8988T (cell line): ENCODE data around the gene AP3B1.

Experiments used
- DNase-seq: peaks from one replicate; pipeline ENCODE4 v3.0.0; 2011

The AP3B1 gene

DNA sequence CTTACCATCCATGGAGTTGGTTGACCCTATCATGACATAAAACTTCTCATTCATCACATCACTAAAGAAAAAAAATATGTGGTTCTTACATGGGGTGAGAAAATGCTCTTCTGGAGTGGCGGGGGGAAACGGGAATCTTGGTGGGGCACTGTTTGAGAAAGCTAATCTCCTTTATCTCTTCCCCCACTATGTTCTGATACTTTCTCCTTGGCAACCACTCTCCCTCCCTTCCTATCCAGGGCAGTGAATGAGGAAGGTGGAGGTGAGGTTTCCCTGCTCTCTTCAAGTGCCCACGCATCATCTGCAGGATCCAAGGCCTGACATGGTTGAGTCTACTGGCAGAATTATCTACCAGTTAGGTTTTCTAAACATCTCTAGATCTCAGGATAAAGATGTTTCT lies 297.6 kb downstream of the AP3B1 start:
- no peak for DNase-seq

DNA sequence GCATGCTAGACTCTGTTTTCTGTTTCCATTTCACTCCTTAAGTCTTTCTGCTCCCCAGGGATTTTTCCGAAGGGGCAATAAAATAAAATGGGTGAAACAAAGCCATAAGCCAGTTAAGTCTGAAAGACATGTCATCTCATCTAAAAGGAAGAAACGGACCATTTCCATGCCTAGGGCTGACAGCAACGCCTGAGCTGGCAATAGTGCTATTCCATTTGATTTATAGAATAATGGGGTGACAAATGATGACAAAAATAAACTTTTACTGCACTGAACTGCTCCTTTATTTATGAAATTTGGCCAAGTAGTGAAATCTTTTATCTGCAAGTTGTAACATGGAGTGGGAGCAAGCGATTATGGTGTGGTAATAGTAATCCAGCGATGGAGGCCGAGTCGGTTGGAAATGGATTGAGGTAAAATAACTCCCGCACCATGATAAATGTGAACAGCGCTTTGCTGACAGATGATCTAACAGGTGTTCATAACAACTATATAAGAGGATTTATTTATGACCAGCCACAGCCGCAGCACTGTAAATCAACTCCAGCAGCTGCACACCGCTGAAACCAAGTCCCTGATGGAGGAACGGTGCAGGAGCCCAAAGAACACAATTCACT lies 298.6 kb downstream of the AP3B1 start:
- no peak for DNase-seq

DNA sequence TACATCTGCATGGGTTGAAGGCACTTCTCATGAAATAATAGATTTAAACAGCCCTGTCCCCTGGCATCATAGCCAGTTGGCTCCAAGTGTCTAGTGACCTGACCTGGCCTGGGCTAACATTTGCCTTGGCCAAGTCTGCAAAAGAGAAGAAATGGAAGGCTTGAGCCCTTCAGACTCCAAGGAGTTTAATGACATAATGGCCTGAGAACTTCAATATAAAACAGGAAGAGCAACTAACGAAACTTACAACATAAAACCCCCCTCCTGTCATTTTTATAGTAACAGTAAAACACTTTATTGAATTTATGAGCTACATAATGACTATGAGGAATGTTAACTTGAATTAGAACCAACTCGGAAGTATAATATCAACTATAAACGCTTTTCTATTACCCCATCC lies 299.6 kb downstream of the AP3B1 start:
- DNase-seq = no peak

DNA sequence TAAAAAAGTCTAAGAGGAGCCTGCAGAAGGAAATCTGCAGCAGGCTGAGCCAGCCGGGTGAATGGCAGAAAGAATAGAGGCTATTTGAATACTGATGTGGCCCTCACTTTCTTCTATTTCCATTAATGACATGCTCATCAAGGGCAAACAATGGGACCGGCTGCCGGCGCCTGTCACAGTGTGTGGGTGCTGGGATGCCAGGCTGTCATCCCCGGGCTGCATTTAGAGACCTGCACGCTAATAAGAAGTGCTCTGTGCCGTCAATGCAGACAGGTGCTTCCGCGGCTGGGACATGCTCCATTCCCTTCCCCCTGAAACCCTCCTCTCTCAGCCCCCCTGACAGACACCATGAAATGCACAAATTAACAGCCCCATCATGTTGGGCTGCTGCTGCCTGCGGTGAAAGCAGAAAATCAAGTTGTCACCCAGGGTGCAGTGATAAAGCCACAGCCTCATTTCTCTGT lies 300.6 kb downstream of the AP3B1 start:
- no peak for DNase-seq

DNA sequence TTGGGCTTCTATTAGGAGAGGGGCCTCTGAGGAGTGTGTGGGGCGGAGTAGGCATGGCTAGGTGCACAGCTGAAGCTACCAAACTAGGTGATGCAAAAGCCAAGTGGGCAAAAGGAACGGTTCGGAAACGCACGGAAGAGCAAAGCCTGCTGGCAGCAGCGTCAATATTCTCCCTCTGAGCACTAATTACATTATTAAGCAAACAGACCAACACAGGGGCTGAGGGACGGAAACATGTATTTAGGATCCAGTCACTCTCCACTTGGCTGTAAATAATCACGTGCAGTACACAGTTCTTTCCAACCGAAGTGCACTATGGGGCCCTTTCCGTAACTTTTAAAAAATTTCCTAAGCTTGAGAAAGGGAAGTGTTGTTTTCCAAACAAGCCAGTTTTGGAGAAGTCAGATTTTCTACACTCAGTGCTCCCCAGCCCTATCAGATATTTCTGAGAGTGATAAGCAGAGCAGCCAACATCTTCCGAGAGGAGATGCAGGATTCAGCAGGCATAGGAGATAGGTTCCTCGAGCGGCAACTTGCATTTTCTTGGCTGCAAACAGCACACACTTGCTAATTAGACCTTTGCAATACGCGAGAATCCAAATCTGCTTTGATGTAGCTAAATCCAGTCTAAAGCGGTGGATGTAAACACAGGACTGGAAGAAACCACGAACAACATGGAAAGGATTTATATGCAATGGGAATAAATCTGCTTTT lies 301.2 kb downstream of the AP3B1 start:
- no peak for DNase-seq

DNA sequence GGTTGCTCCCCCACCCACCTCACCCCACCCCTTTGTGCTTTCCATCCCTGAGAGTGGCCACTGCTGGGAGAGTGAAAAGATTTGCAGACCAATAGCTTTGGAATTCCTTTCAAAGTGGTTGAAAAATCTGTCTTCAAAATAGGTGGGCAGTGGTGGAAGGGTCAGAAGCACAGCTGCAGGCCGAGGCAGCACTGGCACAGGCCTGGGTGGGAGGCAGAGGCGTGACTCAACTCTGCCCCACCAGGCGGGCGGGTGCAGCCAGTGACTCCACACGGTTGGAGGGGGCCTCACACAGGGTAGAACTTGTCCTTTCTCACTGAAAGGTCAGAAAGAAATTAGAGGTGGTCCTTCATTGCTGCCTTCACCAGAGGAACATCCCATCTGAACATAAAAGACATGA lies 303.4 kb downstream of the AP3B1 start:
- DNase-seq = no peak

DNA sequence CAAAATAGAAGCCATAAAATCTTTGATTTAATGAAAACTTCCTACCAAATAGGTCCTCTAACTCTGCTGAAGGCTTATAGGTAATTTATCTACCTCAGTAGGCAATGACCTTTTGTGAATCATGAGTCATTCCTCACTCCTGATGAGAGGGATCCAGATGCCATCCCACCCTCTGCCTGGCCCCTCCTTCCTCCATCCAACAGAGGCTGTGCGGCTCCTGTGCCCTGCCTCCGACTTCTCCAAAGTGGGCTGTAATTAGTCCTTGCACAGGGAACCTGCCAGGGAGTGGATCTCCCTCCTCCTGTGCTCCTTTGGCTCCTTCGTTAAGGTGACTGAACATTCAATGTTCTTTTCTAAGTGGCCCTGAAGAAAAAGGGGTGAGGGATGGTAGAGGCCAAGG lies 304.5 kb downstream of the AP3B1 start:
- no peak for DNase-seq

DNA sequence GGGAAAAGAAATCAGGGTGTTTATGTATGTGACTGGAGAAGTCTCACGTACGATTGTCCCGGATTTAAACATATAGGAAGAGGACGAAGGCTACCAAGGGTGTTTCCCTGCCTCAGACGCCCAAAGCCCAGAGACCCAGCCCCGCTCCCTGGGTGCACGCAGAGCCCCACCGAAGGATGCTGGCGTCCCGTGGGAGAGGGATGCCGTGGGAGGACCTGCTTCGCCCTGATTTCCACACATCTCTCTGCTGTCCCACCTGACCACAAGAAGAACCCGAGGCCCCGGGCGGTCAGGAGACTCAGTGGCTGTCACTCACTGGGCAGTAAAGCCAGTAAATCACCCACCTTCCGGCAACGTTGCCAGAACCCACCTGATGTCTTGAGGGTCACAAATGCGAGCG lies 306.5 kb downstream of the AP3B1 start:
- DNase-seq = no peak

DNA sequence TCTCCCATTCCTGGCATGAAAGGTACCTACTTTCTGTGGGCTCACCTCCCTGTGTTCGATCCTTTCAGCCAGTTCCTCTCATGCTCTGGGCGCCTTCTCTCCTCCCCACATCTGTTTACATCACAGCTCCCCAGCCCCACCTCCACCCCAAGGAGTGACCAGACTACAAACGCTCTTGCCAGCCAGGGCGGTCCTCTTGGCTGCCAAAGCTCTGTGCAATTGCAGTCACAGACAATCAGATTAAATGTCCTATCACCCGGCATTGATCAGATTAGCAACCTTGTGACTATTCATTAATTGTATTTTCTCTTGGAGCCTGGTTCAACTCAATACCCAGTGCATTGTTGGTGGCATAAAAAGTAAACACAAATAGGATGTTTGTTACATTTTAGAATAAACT lies 307.2 kb downstream of the AP3B1 start:
- no peak for DNase-seq

DNA sequence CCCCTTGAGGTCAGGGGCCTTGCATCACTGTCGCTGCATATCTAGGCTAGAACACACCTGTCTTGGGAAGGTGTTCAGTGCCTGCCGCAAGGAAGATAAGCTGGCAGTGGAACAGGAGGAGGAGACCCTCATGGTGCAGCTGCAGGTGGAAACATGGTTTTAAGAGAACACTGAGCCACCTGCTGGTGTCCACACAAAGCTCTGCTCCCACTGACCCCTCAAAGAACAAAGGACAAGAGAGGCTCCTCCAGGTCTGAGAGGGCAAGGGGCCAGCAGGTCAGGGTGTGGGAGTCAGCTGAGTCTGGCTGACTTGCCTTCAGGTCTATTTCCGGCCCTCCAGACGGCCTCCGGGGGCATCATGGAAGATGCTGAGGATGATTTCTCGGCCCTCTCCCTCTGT lies 308.2 kb downstream of the AP3B1 start:
- no peak for DNase-seq

DNA sequence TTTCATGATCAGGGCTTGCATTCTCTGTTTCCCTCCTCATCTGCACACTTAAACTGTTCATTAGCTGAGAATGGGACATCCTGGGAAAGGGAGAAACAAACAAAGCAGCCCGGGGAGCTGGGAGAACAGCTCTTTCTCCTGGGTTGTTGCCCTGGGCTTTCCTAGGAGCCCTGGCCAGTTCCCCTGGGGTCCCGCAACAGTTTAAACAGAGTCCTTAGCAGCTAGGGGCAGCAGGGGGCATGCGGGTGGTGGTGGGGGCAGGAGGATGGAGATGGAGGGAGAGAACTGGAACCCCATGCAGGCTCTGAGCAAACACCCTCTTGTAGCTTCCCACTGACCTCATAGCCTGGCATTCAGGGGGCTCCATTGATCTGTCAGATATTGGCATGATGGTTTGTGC lies 309.3 kb downstream of the AP3B1 start:
- DNase-seq = no peak

DNA sequence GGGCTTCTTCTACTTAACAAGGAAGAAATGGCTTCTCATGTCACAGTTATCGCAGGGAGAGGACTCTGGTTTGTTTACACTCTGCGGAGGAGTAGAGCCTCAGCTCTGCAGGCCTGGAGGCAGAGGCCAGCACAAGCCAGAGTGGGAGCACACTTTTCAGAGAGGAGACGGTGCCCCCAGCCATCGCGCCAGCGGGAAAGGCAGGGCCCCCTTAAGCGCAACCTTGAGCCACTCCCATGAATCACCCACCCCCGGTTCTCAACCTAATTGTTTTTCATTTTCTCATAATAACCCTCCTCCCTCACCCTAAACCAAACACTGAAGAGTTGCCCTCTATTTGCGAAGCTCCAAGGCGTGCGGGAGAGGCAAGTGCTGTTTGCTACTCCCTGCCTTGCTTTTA lies 309.9 kb downstream of the AP3B1 start:
- no peak for DNase-seq

DNA sequence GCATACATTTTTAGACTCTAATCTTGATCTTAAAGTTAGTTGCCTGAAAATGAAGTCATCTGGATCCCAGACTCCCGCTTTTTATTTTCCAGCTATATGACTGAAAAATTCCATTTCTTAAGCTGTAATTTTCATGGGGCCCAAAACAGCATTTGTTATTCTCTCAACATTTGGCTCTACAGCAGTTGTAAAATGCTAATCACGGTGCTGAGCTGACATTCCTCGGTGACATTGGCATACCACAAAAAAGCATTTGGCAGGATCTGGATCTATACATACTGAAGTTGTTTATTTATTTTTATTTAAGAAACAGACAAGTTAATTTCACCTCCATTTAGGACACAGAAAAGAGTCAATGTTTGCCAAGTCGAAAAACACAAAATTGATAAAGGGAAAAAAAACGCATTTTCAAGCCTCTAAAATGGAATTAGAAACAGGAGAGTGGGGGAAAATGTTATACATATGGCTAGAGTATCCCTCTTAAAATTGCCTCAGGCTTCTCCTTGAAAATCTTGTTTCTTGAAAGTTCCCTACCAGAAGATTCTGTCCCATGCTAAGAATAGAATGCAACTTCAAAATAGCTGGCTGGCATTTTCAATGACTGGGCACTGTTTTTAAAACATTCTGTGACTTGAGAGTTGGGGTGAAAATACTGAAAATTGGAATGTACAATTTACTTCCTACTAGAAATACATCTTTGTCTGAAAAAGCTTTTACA lies 310.9 kb downstream of the AP3B1 start:
- DNase-seq = no peak

DNA sequence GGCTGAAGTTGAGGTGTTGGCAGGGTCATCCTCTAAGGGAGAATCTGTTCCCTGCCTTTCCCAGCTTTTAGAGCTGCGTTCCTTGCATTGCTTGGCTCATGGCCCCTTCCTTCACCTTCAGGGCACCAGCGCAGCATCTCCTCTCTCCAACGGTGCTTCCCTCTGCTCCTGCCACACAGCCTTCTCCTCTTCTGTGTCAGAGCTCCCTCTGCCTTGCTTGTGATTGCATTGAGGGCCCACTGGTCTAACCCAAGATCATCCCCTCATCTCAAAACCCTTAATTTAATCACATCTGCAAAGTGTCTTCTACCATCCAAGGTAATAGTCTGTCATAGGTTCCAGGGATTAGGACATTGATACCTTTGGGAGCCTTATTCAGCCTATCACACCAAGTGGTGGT lies 312.7 kb downstream of the AP3B1 start:
- no peak for DNase-seq

DNA sequence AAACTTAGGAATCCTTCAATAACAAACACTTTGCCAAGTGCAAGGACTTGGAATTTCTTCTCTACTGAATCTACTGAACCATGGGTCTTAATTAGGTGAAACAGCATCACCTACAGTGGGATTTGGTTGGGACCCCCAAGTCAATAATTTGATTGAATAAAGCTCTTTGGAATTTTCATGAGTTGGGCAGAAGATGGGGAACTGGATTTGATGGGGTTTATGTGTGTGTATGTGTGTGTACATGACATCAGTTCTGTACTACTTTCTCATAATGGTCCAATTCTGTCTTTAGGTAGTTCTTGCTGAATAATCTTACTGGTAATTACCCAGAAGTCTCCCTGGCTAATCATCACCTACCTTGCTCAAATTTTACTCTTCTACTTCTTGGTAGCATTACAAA lies 319.9 kb downstream of the AP3B1 start:
- no peak for DNase-seq

DNA sequence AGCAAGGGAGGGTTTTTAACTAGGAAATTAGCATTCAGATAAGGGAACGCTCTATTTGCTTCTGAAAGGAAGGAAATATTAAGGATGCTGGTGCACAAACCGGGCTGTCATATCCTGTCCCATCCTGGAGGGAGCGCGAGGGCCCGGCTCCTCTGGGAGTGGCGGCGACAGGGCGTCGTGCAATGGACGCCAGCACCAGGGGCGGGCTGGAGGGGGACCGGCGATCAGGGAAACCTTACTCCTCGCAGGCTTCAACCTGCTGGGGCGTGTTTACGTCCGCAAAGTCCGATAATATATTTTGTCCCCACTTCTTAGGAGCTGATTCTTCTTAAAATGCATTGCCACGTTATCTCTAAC lies 321.3 kb downstream of the AP3B1 start:
- no peak for DNase-seq

DNA sequence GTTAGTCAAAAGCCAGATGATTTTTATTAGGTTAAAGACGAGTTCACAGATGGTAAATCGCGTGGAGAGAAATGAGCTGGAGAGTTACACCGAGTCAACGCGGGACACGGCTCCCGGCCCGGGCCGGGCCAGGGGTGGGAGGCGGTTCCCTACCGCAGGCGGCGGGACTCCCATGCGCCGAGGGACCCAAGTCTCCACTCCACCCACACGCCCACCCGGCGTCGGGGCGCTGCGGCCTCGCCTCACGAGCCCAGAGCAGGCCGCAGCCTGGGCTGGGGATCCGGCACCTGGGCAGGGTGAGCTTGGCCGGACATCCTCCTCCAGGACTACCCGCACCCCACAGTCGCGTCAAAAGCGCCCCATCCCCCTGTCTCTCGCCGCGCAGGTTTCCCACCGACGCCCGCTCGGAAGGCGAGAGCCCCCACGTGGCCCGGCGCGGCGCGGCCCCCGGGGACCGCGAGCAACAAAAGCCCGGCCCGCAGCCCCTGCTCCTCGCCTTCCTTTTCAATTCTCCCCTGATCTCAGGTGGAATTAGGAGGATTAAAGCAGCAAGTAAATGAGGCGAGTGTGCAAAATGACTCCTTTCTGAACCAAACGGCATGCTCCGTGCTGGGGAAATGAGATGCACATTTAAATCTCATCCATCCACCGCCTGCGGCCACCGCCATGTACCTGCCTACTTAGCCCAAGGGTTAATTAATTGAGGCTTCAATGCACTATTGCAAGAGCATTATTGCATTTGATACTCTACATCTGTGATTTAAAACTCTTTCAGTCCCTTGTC lies 321.8 kb downstream of the AP3B1 start:
- no peak for DNase-seq

DNA sequence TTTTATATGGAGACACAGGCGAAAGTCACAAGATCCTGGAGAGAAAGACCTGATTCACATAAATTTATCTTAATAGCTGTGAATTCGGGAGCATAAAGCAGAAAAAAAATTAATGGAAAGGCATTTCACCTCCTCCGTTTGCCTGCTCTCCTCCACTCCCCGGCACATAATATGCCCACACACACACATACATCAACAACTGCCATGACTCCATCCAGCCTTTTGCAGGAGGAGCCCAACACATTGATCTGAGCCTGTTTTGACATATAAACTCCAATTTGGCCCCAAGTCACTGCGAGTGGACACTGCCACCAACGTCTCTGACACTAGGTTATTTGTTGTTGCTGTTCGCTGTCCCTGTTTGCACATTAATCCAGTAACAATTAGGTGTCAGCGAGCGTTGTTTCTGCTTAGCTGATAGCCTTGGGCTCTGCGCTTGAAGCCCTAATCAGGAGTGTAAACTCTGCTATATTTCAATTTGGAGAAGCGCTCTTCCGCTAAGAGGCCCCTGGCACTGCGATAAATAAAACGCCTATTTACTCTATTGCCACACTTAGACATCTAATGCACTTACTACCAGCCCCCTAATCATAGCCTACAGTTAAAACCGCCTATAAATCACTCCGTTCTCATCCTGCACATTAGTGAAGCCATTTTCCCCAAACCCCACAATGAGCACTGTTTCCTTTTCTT lies 322.6 kb downstream of the AP3B1 start:
- DNase-seq = no peak

DNA sequence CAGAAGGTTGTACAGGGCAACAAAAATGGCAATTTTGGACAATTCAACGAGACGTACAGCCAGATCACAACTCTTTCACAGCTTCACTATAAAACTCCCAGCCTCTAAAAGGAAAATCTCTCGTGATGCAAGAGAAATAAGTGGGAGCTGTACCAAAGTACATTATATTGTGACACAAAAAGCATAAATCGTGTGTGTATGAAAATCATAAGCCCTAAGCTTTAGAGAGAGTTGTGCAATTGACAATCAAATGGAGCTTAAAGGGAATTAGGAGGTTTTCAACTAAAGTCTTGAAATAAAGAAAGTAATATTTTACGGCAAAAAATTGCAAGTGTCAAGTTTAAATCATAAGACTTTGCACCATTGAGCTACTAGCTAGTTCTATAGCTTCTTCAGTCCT lies 323.6 kb downstream of the AP3B1 start:
- DNase-seq = no peak

DNA sequence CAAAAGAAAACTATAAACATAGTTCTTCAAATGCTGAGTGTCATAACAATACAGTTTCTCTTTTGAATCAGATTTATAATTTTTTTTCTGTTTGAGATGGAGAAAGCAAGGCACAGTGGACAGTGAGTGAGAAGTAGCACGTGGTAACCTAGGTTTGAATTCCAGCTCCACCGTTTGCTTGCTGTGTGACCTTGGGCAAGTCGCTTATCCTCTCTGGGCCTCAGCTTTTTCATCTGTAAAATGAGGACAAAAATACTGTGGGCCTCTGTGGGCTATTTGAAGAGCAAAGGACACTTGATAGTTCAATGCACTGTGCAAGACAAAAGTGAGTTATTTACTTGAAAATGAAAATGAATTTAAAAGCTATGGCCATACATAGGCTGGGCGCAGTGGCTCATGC lies 330.7 kb downstream of the AP3B1 start:
- DNase-seq = no peak

DNA sequence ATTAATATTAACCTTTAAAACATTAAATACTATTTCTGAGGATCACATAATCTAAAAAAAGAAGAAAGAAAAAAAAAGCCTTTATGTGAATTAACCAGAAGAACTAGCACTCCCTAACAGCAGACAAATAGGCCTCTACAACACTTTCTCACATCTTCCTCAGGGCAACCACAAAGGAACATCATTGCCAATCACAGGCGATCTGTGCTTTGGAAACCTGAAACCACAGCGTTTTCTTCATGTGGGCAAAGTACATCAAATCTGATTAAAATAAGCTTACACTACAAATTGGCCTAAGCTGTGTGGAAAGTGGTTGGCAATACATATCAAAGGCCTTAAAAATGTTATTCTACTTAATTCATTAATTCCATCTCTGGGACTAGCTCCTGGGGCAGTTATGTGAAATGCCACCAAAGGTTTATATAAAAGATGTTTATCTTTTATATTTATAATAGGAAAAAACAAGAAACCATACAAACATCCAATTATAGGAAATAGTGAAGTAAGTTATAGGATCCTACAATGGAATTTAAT lies 333.6 kb downstream of the AP3B1 start:
- no peak for DNase-seq

DNA sequence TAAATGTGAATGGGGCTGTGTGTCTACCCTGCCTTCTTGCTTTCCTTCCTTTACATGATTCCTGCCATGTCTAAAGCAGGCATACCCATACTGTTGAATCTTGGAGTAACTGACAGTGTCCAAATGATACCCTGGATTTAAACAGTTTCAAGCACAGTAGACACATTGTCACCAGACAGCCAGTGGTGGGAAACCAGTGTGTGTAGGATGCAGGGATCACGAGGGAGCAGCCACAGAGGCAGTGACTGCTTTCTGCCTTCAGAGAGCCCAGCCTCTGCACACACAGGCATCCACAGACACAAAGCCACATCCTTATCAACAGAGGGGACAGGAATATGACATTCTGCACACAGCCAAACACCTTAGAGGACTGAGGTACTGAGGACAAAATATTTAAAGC lies 334.2 kb downstream of the AP3B1 start:
- no peak for DNase-seq
